ENCODE results near the gene CRTAC1.

Gene CRTAC1

GRCh38 chr10:98030093-98030821 lies at the start of gene CRTAC1:
Gene CRTAC1, minus strand, starts transcription at chr10:98030621. Its CDS starts 149 bp downstream, at chr10:98030472.
- peak; percentile 51 for DNase-seq

- DNase-seq, result no peak
Observed at GRCh38 chr10:98078774-98079173, 48.4 kb upstream of the CRTAC1 start.

GRCh38 chr10:98077223-98077622 lies 46.8 kb upstream of the CRTAC1 start:
- no peak for DNase-seq

GRCh38 chr10:98076086-98076485 lies 45.7 kb upstream of the CRTAC1 start:
- DNase-seq, result no peak

- no peak for DNase-seq
Observed at GRCh38 chr10:98074315-98074911, 44.0 kb upstream of the CRTAC1 start.

GRCh38 chr10:98067165-98067564 lies 36.7 kb upstream of the CRTAC1 start:
- no peak for DNase-seq

- no peak for DNase-seq
Observed at GRCh38 chr10:98063740-98064027, 33.3 kb upstream of the CRTAC1 start.

GRCh38 chr10:98062424-98062823 lies 32.0 kb upstream of the CRTAC1 start:
- no peak for DNase-seq

GRCh38 chr10:98060079-98060478 lies 29.7 kb upstream of the CRTAC1 start:
- DNase-seq, result no peak

- DNase-seq, result no peak
Observed at GRCh38 chr10:98058295-98058694, 27.9 kb upstream of the CRTAC1 start.

- no peak for DNase-seq
Observed at GRCh38 chr10:98055841-98056516, 25.6 kb upstream of the CRTAC1 start.

GRCh38 chr10:98047009-98047741 lies 16.8 kb upstream of the CRTAC1 start:
- DNase-seq, result no peak

- peak; percentile 38 for DNase-seq
Observed at GRCh38 chr10:98045785-98046389, 15.5 kb upstream of the CRTAC1 start.

GRCh38 chr10:98041352-98042043 lies 11.1 kb upstream of the CRTAC1 start:
- no peak for DNase-seq

- DNase-seq, result peak; percentile 3
Observed at GRCh38 chr10:98039690-98040381, 9.4 kb upstream of the CRTAC1 start.

- DNase-seq, result no peak
Observed at GRCh38 chr10:98038288-98038687, 7.9 kb upstream of the CRTAC1 start.

GRCh38 chr10:98035599-98035998 lies 5.2 kb upstream of the CRTAC1 start:
- DNase-seq, result no peak

- DNase-seq, result no peak
Observed at GRCh38 chr10:98033515-98033914, 3.1 kb upstream of the CRTAC1 start.

- DNase-seq, result no peak
Observed at GRCh38 chr10:98031440-98031839, 1.0 kb upstream of the CRTAC1 start.

GRCh38 chr10:98030991-98031431 lies 590 bp upstream of the CRTAC1 start:
- DNase-seq, result no peak

- DNase-seq, result peak; percentile 9
Observed at GRCh38 chr10:98029149-98030092, 1.0 kb downstream of the CRTAC1 start.
